ENCODE data around the gene PCDH10. TPM values are rescaled to one million over a fixed set of nuclear protein-coding genes. Genes with fewer than 3 reads are reported as not detected.

Gene PCDH10
- total and polyA plus RNA-seq, 2 of the 4 experiments (the other 2 are of a cell fraction), result 0.90 to 2.0 TPM

DNA sequence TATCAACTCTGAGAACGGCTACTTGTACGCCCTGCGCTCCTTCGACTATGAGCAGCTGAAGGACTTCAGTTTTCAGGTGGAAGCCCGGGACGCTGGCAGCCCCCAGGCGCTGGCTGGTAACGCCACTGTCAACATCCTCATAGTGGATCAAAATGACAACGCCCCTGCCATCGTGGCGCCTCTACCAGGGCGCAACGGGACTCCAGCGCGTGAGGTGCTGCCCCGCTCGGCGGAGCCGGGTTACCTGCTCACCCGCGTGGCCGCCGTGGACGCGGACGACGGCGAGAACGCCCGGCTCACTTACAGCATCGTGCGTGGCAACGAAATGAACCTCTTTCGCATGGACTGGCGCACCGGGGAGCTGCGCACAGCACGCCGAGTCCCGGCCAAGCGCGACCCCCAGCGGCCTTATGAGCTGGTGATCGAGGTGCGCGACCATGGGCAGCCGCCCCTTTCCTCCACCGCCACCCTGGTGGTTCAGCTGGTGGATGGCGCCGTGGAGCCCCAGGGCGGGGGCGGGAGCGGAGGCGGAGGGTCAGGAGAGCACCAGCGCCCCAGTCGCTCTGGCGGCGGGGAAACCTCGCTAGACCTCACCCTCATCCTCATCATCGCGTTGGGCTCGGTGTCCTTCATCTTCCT, 2.7 kb downstream of the PCDH10 start:
- H2BK120ac ChIP-seq (ENCODE audit: low read depth, low read length), result no peak overlapping the region
- no peak overlapping the region for H3K18ac ChIP-seq (ENCODE audit: low read depth, low read length)
- intact Hi-C loops (cut with micrococcal nuclease) (loop anchor here (5.0 kb wide), 1 partner anchor 690 kb away; no protein-coding TSS in a partner anchor), dilution Hi-C loops (cut with HindIII; ENCODE audit: low sequenced_read_pairs, unreplicated experiment) (no loop called here), in situ Hi-C loops (cut with MboI; ENCODE audit: low sequenced_read_pairs) (no loop called here)
- H3K4me3 ChIP-seq (ENCODE audit: insufficient read depth, low read depth, low read length), result no peak overlapping the region; the same call in 1 of the 2 replicates
- H2BK15ac ChIP-seq (ENCODE audit: low read depth, low read length), result no peak overlapping the region
- 3% methylated on average over 15 of the region's 62 CpGs; no CpG with 5 or more reads in 1 of the 2 experiments for WGBS, 2 experiments (ENCODE audit: extremely low coverage in 2 of 2, insufficient read length in 1 of 2)
- ATAC-seq (ENCODE audit: low read depth) (no peak), DNase-seq (no peak)
- no peaks in the 10 kb centered on the region for H3K36me3 ChIP-seq (ENCODE audit: control insufficient read depth, insufficient read depth, low read length)
- no peaks in the 10 kb centered on the region for H3K9me3 ChIP-seq (ENCODE audit: control insufficient read depth, insufficient read depth, low read length)
- H3K14ac ChIP-seq (replicated peaks; ENCODE audit: low read depth, low read length), result no peak overlapping the region
- peak overlapping the region; percentile 68; the same call in 1 of the 2 replicates for H3K4me2 ChIP-seq (ENCODE audit: low read depth, low read length)
- H3K27ac ChIP-seq (ENCODE audit: insufficient read depth, low read length), result no peak overlapping the region
- BruUV-seq (replicated peaks), result no TSS peak
- ChIA-PET POLR2A (ENCODE audit: unreplicated experiment) (no interaction called here), CTCF (no interaction called here)
- TF ChIP-seq RFX5 (IDR thresholded peaks at IDR 0.05; ENCODE audit: low read depth, low read length) (no peak), CTCF (conservative IDR thresholded peaks at IDR 0.05; ENCODE audit: low read depth, low read length) (0 out of 2 replicates have a peak, but pooled peaks have one; percentile 3)
- no peak overlapping the region for H2BK20ac ChIP-seq (ENCODE audit: low read depth, low read length)
- no peak overlapping the region for H4K91ac ChIP-seq (ENCODE audit: insufficient read depth, low read depth, low read length)
- no peak overlapping the region for H3K23ac ChIP-seq (ENCODE audit: low read depth, low read length)
- no peak overlapping the region for H2AK5ac ChIP-seq (ENCODE audit: low read depth, low read length)
- H3K9me1 ChIP-seq (ENCODE audit: insufficient read depth, low read length), result no peaks in the 10 kb centered on the region
- no peak overlapping the region for H3K4ac ChIP-seq (ENCODE audit: low read depth, low read length)
- H4K5ac ChIP-seq (ENCODE audit: low read depth, low read length), result no peak overlapping the region
- no peak overlapping the region for H2BK5ac ChIP-seq (ENCODE audit: low read depth, low read length, poor library complexity, severe bottlenecking)
- H4K8ac ChIP-seq (ENCODE audit: low read depth in 2 of 2, low read length in 2 of 2), result no peak overlapping the region
- no peaks in the 10 kb centered on the region for H3K79me1 ChIP-seq (ENCODE audit: low read depth in 1 of 2, low read length in 2 of 2)
- H3K9ac ChIP-seq (ENCODE audit: low read depth, low read length), result no peak overlapping the region
- peaks cover 2% of the 10 kb centered on the region; the same call in 1 of the 2 replicates for H3K4me1 ChIP-seq (ENCODE audit: control insufficient read depth, insufficient read depth, low read length)
- H3K27me3 ChIP-seq (ENCODE audit: control insufficient read depth, insufficient read depth, low read length), result peaks cover 46% of the 10 kb centered on the region
- H2AFZ ChIP-seq (replicated peaks; ENCODE audit: low read length, poor library complexity), result peak overlapping the region; percentile 63
- no peak overlapping the region for H2AK9ac ChIP-seq (replicated peaks; ENCODE audit: low read depth, low read length, poor library complexity)
- no peaks in the 10 kb centered on the region for H4K20me1 ChIP-seq (ENCODE audit: insufficient read depth, low read length)
- H3K56ac ChIP-seq (ENCODE audit: extremely low read depth, insufficient read depth, low read length), result no peak overlapping the region
